Calu3 (cell line): Measurements from ENCODE around the gene MED12L. TPM values are rescaled to one million over a fixed set of nuclear protein-coding genes. Genes with fewer than 3 reads are reported as not detected.

Experiments
- BruUV-seq: library from RNA; stranded (reverse); fragments of 400-500 nt; replicated peaks from 2 replicates; lab custom pipeline; 2021; lab: Mats Ljungman, UMichigan
- CTCF ChIA-PET: fragments of 300-600 bp; sonication (Branson Sonifier 250); formaldehyde crosslinking; loops from one replicate; lab custom pipeline; 2022; ENCODE audit warnings: antibody characterized with exemption; lab: Charles Lee
- DNase-seq: peaks from one replicate; pipeline ENCODE4 v3.0.0; 2022
- H3K27ac Mint-ChIP-seq: one replicate; pipeline ENCODE4 v1.8.0; 2022; ENCODE audit warnings: mixed read lengths; ENCODE audit not compliant: unreplicated experiment
- H3K27me3 Mint-ChIP-seq: one replicate; pipeline ENCODE4 v1.8.0; 2022; ENCODE audit warnings: mixed read lengths; ENCODE audit not compliant: unreplicated experiment
- H3K36me3 Mint-ChIP-seq: one replicate; pipeline ENCODE4 v1.8.0; 2022; ENCODE audit warnings: mild to moderate bottlenecking, moderate library complexity, mixed read lengths; ENCODE audit not compliant: insufficient read depth, unreplicated experiment
- H3K4me1 Mint-ChIP-seq: one replicate; pipeline ENCODE4 v1.8.0; 2022; ENCODE audit warnings: mild to moderate bottlenecking, low read depth, mixed read lengths; ENCODE audit not compliant: unreplicated experiment
- H3K4me3 Mint-ChIP-seq: one replicate; pipeline ENCODE4 v1.8.0; 2022; ENCODE audit warnings: mild to moderate bottlenecking, low read depth, moderate library complexity, mixed read lengths; ENCODE audit not compliant: unreplicated experiment
- H3K9me3 Mint-ChIP-seq: one replicate; pipeline ENCODE4 v1.8.0; 2022; ENCODE audit warnings: low read depth, mixed read lengths; ENCODE audit not compliant: unreplicated experiment
- intact Hi-C: fragments of 100-400 bp; cut with micrococcal nuclease; formaldehyde crosslinking; loops from one replicate; pipeline ENCODE4 v1.10.0; 2022; ENCODE audit not compliant: unreplicated experiment
- total RNA-seq: library from RNA; stranded (reverse); gene quantifications from 2 replicates; pipeline ENCODE4 v1.2.3, GENCODE V29; 2022
- TF ChIP-seq, protein P1 (sequence below): fragments of 200-600 bp; IDR thresholded peaks from one replicate; pipeline ENCODE4 v1.8.0; 2022; ENCODE audit warnings: antibody characterized with exemption; ENCODE audit not compliant: unreplicated experiment

MED12L gene
- total RNA-seq, 1 experiment from 2014 or later = 4.6 TPM

DNA sequence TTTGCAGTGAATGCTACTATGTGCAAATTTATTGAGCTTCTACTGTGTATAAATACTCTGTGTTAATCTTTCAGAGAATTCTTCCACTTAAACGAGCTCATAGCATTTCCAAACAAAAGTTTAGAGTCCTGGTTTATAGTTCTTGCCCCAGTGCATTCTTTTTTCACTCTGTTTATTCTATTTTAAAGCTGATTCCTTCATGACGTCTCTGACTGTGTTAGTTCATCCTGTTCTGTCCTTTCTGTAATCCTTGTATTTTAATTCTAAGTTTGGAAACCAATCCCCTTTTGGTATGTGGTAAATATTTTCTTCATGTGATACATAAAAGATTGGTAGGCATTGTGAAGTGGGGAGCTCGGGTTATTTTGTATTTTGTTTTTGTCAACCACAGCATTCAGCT lies 174.2 kb downstream of the MED12L start:
- no peaks in the 10 kb centered on the region for H3K4me1 Mint-ChIP-seq
- intact Hi-C loops = no loop called here
- H3K9me3 Mint-ChIP-seq = no peaks in the 10 kb centered on the region
- no TSS peak for BruUV-seq
- H3K4me3 Mint-ChIP-seq = no peak overlapping the region
- no peaks in the 10 kb centered on the region for H3K36me3 Mint-ChIP-seq
- DNase-seq = no peak
- CTCF ChIA-PET = no interaction called here
- no peaks in the 10 kb centered on the region for H3K27me3 Mint-ChIP-seq
- TF ChIP-seq, protein P1, sequence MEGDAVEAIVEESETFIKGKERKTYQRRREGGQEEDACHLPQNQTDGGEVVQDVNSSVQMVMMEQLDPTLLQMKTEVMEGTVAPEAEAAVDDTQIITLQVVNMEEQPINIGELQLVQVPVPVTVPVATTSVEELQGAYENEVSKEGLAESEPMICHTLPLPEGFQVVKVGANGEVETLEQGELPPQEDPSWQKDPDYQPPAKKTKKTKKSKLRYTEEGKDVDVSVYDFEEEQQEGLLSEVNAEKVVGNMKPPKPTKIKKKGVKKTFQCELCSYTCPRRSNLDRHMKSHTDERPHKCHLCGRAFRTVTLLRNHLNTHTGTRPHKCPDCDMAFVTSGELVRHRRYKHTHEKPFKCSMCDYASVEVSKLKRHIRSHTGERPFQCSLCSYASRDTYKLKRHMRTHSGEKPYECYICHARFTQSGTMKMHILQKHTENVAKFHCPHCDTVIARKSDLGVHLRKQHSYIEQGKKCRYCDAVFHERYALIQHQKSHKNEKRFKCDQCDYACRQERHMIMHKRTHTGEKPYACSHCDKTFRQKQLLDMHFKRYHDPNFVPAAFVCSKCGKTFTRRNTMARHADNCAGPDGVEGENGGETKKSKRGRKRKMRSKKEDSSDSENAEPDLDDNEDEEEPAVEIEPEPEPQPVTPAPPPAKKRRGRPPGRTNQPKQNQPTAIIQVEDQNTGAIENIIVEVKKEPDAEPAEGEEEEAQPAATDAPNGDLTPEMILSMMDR = no peak
- H3K27ac Mint-ChIP-seq = no peak overlapping the region

DNA sequence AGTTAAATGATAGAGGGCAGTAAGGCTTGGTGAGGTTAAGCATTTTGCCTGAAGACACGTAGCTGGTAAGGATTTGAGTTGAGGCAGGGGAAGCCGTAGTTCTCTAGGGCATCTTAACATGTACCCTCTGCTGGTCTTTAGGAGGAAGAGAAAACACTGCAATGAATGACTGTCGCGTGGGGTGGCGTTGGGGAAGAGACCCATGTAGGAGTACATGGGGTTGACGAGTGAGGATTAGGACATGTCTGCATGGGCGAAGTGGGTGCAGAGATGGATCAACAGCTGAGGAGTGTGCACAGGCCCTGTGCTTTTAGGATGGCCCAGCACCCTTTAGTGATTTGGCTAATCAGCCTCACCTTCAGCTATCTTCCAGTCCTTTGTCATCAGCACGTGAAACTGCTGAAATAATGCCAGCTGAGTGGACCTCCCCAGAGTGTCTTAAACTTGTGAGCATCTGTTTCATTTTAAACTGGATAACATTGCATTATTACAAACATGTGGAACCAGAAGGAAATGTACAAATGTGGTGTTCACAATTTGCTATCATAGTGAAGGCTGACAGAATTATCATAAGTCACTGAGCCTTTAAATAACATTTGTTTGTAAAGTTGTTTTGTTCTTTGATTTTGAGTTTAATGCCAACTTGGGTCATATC lies 177.5 kb downstream of the MED12L start:
- no peak overlapping the region for H3K4me3 Mint-ChIP-seq
- H3K36me3 Mint-ChIP-seq = no peaks in the 10 kb centered on the region
- no TSS peak for BruUV-seq
- TF ChIP-seq, protein P1 = no peak
- no peaks in the 10 kb centered on the region for H3K4me1 Mint-ChIP-seq
- intact Hi-C loops = no loop called here
- CTCF ChIA-PET = interaction anchor here (1.4 kb wide), 1 partner anchor 85 kb away, joined by 5 read pairs; no protein-coding TSS in a partner anchor
- no peak overlapping the region for H3K27ac Mint-ChIP-seq
- H3K27me3 Mint-ChIP-seq = no peaks in the 10 kb centered on the region
- H3K9me3 Mint-ChIP-seq = no peaks in the 10 kb centered on the region
- DNase-seq = no peak

GRCh38 chr3:151264605-151265004 lies 179.1 kb downstream of the MED12L start:
- intact Hi-C loops = no loop called here
- DNase-seq = no peak
- TF ChIP-seq, protein P1 = no peak
- no TSS peak for BruUV-seq
- CTCF ChIA-PET = no interaction called here
- H3K27me3 Mint-ChIP-seq = no peaks in the 10 kb centered on the region
- no peaks in the 10 kb centered on the region for H3K36me3 Mint-ChIP-seq
- H3K9me3 Mint-ChIP-seq = no peaks in the 10 kb centered on the region
- H3K4me1 Mint-ChIP-seq = no peaks in the 10 kb centered on the region
- H3K4me3 Mint-ChIP-seq = no peak overlapping the region
- no peak overlapping the region for H3K27ac Mint-ChIP-seq

GRCh38 chr3:151265166-151265565 lies 179.7 kb downstream of the MED12L start:
- Mint-ChIP-seq H3K4me1 (no peaks in the 10 kb centered on the region), H3K36me3 (no peaks in the 10 kb centered on the region), H3K27ac (no peak overlapping the region), H3K4me3 (no peak overlapping the region), H3K9me3 (no peaks in the 10 kb centered on the region), H3K27me3 (no peaks in the 10 kb centered on the region)
- DNase-seq = no peak
- TF ChIP-seq, protein P1 = no peak
- CTCF ChIA-PET = no interaction called here
- intact Hi-C loops = no loop called here
- no TSS peak for BruUV-seq
